Measurements from ENCODE around the gene LRRK2.

DNA sequence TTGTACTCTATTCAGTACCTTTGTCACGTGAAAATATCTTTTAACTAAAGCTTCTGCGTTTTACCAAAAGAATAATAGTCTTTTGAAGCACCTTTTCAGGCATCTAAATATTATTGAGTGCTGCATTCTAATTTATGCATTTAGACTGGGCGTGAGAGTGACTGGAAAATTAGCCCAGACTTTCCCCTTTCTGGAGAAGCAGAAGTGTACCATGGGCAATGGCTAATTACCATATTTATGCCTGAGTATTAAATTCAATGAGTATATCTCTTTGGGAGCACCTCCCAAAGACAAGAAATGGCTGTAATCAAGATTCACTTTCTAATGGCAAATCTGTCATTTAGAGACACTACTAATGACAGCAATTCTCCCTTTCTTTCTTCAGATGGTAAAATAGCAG is 174.9 kb downstream of the LRRK2 start:
- TF ChIP-seq POLR2A (IDR thresholded peaks at IDR 0.05) (no peak), POLR2AphosphoS5 (IDR thresholded peaks at IDR 0.05) (no peak)
- TF ChIP-seq, protein P1, sequence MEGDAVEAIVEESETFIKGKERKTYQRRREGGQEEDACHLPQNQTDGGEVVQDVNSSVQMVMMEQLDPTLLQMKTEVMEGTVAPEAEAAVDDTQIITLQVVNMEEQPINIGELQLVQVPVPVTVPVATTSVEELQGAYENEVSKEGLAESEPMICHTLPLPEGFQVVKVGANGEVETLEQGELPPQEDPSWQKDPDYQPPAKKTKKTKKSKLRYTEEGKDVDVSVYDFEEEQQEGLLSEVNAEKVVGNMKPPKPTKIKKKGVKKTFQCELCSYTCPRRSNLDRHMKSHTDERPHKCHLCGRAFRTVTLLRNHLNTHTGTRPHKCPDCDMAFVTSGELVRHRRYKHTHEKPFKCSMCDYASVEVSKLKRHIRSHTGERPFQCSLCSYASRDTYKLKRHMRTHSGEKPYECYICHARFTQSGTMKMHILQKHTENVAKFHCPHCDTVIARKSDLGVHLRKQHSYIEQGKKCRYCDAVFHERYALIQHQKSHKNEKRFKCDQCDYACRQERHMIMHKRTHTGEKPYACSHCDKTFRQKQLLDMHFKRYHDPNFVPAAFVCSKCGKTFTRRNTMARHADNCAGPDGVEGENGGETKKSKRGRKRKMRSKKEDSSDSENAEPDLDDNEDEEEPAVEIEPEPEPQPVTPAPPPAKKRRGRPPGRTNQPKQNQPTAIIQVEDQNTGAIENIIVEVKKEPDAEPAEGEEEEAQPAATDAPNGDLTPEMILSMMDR (IDR thresholded peaks at IDR 0.05 in 8 of 11, conservative IDR thresholded peaks at IDR 0.05 in 3 of 11) = no peak

All from spleen (tissue), 7 donors.